KMS-11 (cell line): Measurements from ENCODE around the gene SEZ6.

Experiments
- H2AFZ ChIP-seq: fragments of 200-600 bp; sonication (generic); 2 replicates; pipeline ENCODE4 v1.6.1; 2016; ENCODE audit warnings: antibody characterized with exemption, mixed run types, low read depth
- H3K27ac ChIP-seq: fragments of 200-600 bp; sonication (generic); 2 replicates; pipeline ENCODE4 v1.6.1; 2016; ENCODE audit warnings: mild to moderate bottlenecking, mixed run types
- H3K27me3 ChIP-seq: fragments of 200-600 bp; sonication (generic); 2 replicates; pipeline ENCODE4 v1.6.1; 2017; ENCODE audit warnings: mild to moderate bottlenecking, low read depth, mixed run types, moderate library complexity; ENCODE audit not compliant: insufficient read depth
- H3K36me3 ChIP-seq: fragments of 200-600 bp; sonication (generic); 2 replicates; pipeline ENCODE4 v1.6.1; 2017; ENCODE audit warnings: mild to moderate bottlenecking, mixed run types; ENCODE audit not compliant: insufficient read depth
- H3K4me1 ChIP-seq: fragments of 200-600 bp; sonication (generic); 2 replicates; pipeline ENCODE4 v1.6.1; 2016; ENCODE audit warnings: mild to moderate bottlenecking, low read depth, mixed run types; ENCODE audit not compliant: poor library complexity, severe bottlenecking
- H3K4me2 ChIP-seq: fragments of 200-600 bp; sonication (generic); 2 replicates; pipeline ENCODE4 v1.7.0; 2016; ENCODE audit warnings: mild to moderate bottlenecking, mixed run types
- H3K4me3 ChIP-seq: fragments of 200-600 bp; sonication (generic); IDR thresholded peaks from 2 replicates; pipeline ENCODE4 v1.6.1; 2017; ENCODE audit warnings: low read depth, low read length, mixed read lengths; ENCODE audit not compliant: insufficient read depth
- H3K79me2 ChIP-seq: fragments of 200-600 bp; sonication (generic); 2 replicates; pipeline ENCODE4 v1.6.1; 2016; ENCODE audit warnings: low read depth, mixed run types; ENCODE audit not compliant: insufficient read depth
- H3K9ac ChIP-seq: fragments of 200-600 bp; sonication (generic); 2 replicates; pipeline ENCODE4 v1.6.1; 2016; ENCODE audit warnings: mild to moderate bottlenecking, mixed run types
- H4K20me1 ChIP-seq: fragments of 200-600 bp; sonication (generic); 2 replicates; pipeline ENCODE4 v1.6.1; 2016; ENCODE audit warnings: mild to moderate bottlenecking, mixed run types; ENCODE audit not compliant: insufficient read depth
- TF ChIP-seq, protein P1 (sequence below): fragments of 200-600 bp; sonication (generic); conservative IDR thresholded peaks from 2 replicates; pipeline ENCODE4 v1.6.1; 2017; ENCODE audit warnings: low read depth, mild to moderate bottlenecking, antibody characterized with exemption, low read length, moderate library complexity, mixed read lengths

The SEZ6 gene

DNA sequence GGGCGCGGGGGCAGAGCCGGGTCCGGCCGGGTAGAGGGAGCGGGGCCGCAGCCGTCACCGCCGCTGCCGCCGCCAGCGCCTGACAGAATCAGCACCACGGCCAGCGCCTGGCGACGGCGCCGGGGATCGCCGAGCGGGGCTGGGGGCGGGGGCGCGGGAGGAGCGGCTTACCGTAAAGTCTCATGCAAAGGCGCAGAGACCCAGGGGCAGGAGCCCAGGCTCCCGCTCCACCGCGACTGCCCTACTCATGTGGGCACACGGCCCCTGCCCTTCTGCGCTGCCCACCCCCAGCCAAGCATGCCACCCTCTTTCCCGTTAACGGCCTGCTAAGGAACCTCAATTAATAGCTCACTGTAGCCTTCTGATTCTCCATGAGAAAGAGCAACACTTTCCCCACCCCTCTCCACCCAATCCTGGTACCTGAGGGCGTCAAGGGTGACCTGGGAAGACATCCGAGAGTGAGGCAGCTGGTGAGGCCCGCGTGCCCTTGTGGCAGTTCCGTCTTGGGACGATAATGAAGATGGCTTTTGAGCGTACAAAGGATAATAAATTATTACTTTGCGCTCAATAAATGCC is at the start of gene SEZ6:
TSS of gene SEZ6 (minus strand) at position 98 of the 576 bp plus-strand sequence. CDS start 164 bp downstream, outside the sequence.
- Histone ChIP-seq H3K27ac (no peak within 1 kb of the TSS), H4K20me1 (no peaks in the 10 kb centered on the region), H3K9ac (no peak within 1 kb of the TSS), H3K27me3 (peaks cover 74% of the 10 kb centered on the region), H3K4me3 (no peak within 1 kb of the TSS), H3K4me1 (no peaks in the 10 kb centered on the region), H2AFZ (no peak within 1 kb of the TSS), H3K4me2 (no peak within 1 kb of the TSS), H3K36me3 (no peaks in the 10 kb centered on the region), H3K79me2 (no peaks in the 10 kb centered on the region)
- TF ChIP-seq, protein P1, sequence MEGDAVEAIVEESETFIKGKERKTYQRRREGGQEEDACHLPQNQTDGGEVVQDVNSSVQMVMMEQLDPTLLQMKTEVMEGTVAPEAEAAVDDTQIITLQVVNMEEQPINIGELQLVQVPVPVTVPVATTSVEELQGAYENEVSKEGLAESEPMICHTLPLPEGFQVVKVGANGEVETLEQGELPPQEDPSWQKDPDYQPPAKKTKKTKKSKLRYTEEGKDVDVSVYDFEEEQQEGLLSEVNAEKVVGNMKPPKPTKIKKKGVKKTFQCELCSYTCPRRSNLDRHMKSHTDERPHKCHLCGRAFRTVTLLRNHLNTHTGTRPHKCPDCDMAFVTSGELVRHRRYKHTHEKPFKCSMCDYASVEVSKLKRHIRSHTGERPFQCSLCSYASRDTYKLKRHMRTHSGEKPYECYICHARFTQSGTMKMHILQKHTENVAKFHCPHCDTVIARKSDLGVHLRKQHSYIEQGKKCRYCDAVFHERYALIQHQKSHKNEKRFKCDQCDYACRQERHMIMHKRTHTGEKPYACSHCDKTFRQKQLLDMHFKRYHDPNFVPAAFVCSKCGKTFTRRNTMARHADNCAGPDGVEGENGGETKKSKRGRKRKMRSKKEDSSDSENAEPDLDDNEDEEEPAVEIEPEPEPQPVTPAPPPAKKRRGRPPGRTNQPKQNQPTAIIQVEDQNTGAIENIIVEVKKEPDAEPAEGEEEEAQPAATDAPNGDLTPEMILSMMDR, result no peak

DNA sequence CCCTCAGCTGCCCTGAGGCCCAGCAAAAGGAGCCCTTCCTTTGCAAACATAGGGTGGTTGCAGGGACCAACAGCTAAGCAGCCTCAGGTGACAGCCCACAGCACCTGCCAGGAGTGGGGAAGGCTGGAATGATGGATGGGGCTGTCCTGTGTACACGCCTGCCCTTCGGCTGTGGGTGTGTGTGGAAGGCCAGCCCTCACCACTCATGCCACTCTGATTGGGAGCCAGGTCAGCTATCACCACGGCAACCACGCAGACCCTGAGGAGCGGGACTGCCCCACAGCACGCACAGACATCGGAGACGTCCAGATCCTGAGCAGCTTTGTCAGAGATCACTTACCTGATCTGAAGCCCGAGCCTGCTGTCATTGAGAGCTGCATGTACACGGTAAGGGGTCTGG is 49.0 kb upstream of the SEZ6 start:
- Histone ChIP-seq H3K4me2 (no peak overlapping the region), H4K20me1 (no peaks in the 10 kb centered on the region), H3K27me3 (0 out of 2 replicates have a peak, but pooled peaks cover 3% of the 10 kb centered on the region), H3K9ac (no peak overlapping the region), H3K79me2 (no peaks in the 10 kb centered on the region), H3K4me3 (no peak overlapping the region), H3K36me3 (no peaks in the 10 kb centered on the region), H3K4me1 (no peaks in the 10 kb centered on the region), H2AFZ (no peak overlapping the region), H3K27ac (no peak overlapping the region)
- TF ChIP-seq, protein P1, result no peak

GRCh38 chr17:29051731-29052130 is 45.9 kb upstream of the SEZ6 start:
- Histone ChIP-seq H3K36me3 (no peaks in the 10 kb centered on the region), H3K27ac (no peak overlapping the region), H3K27me3 (0 out of 2 replicates have a peak, but pooled peaks cover 3% of the 10 kb centered on the region), H3K79me2 (no peaks in the 10 kb centered on the region), H3K4me3 (no peak overlapping the region), H3K4me2 (no peak overlapping the region), H3K9ac (no peak overlapping the region), H4K20me1 (no peaks in the 10 kb centered on the region), H2AFZ (no peak overlapping the region), H3K4me1 (no peaks in the 10 kb centered on the region)
- TF ChIP-seq, protein P1, result no peak

GRCh38 chr17:29051194-29051593 is 45.4 kb upstream of the SEZ6 start:
- H2AFZ ChIP-seq, result no peak overlapping the region
- no peaks in the 10 kb centered on the region for H3K4me1 ChIP-seq
- H3K36me3 ChIP-seq, result no peaks in the 10 kb centered on the region
- 0 out of 2 replicates have a peak, but pooled peaks cover 3% of the 10 kb centered on the region for H3K27me3 ChIP-seq
- H4K20me1 ChIP-seq, result no peaks in the 10 kb centered on the region
- no peak overlapping the region for H3K9ac ChIP-seq
- no peak overlapping the region for H3K27ac ChIP-seq
- no peaks in the 10 kb centered on the region for H3K79me2 ChIP-seq
- no peak overlapping the region for H3K4me2 ChIP-seq
- TF ChIP-seq, protein P1, result no peak
- no peak overlapping the region for H3K4me3 ChIP-seq
